Suppressor macrophage treated with lipopolysaccharide for 4 hours (primary cell): ENCODE data around the gene OR2T35.
"Not testable (repeated sequence)": the region's sequence is repeated elsewhere in the genome, so short reads cannot be mapped to it uniquely, and the experiment has no call there.

Source experiments
- DNase-seq: peaks from one replicate; pipeline ENCODE4 v3.0.0-alpha.2; 2020

The OR2T35 gene

GRCh38 chr1:248645178-248645577 lies at the start of gene OR2T35:
Gene OR2T35, minus strand, starts transcription at chr1:248645278. Its CDS starts 6,020 bp downstream, at chr1:248639258.
- not testable (repeated sequence) for DNase-seq

- no peak for DNase-seq
Observed at GRCh38 chr1:248691567-248692155, 46.6 kb upstream of the OR2T35 start.

GRCh38 chr1:248688527-248689298 lies 43.6 kb upstream of the OR2T35 start:
- DNase-seq, result no peak

- DNase-seq, result no peak
Observed at GRCh38 chr1:248686815-248687214, 41.7 kb upstream of the OR2T35 start.

- no peak for DNase-seq
Observed at GRCh38 chr1:248681651-248682050, 36.6 kb upstream of the OR2T35 start.

- DNase-seq, result no peak
Observed at GRCh38 chr1:248670003-248670402, 24.9 kb upstream of the OR2T35 start.

GRCh38 chr1:248663453-248664328 lies 18.6 kb upstream of the OR2T35 start:
- DNase-seq, result not testable (repeated sequence)

- not testable (repeated sequence) for DNase-seq
Observed at GRCh38 chr1:248656797-248657196, 11.7 kb upstream of the OR2T35 start.

- not testable (repeated sequence) for DNase-seq
Observed at GRCh38 chr1:248655354-248655753, 10.3 kb upstream of the OR2T35 start, which contains the start of gene OR2T27. Gene OR2T27, minus strand, starts transcription at chr1:248655528. Its CDS starts 4,644 bp downstream, at chr1:248650884.

GRCh38 chr1:248648770-248649536 lies 3.9 kb upstream of the OR2T35 start:
- not testable (repeated sequence) for DNase-seq

GRCh38 chr1:248642971-248643651 lies 2.0 kb downstream of the OR2T35 start:
- not testable (repeated sequence) for DNase-seq

GRCh38 chr1:248641583-248641982 lies 3.5 kb downstream of the OR2T35 start:
- not testable (repeated sequence) for DNase-seq

GRCh38 chr1:248640906-248641305 lies 4.2 kb downstream of the OR2T35 start:
- DNase-seq, result not testable (repeated sequence)

- DNase-seq, result not testable (repeated sequence)
Observed at GRCh38 chr1:248639652-248640051, 5.4 kb downstream of the OR2T35 start.

GRCh38 chr1:248636612-248637011 lies 8.5 kb downstream of the OR2T35 start:
- not testable (repeated sequence) for DNase-seq

- not testable (repeated sequence) for DNase-seq
Observed at GRCh38 chr1:248634991-248635390, 10.1 kb downstream of the OR2T35 start, which contains the start of gene OR2T11. Gene OR2T11, minus strand, starts transcription at chr1:248635091. Its CDS starts 7,963 bp downstream, at chr1:248627128.

GRCh38 chr1:248631354-248632008 lies 13.6 kb downstream of the OR2T35 start:
- DNase-seq, result peak; percentile 48

GRCh38 chr1:248630551-248630950 lies 14.5 kb downstream of the OR2T35 start:
- no peak for DNase-seq

GRCh38 chr1:248627971-248628844 lies 16.9 kb downstream of the OR2T35 start:
- DNase-seq, result no peak

GRCh38 chr1:248625971-248626370 lies 19.1 kb downstream of the OR2T35 start:
- DNase-seq, result no peak
